Measurements from ENCODE around the gene TNP2.

Gene TNP2

DNA sequence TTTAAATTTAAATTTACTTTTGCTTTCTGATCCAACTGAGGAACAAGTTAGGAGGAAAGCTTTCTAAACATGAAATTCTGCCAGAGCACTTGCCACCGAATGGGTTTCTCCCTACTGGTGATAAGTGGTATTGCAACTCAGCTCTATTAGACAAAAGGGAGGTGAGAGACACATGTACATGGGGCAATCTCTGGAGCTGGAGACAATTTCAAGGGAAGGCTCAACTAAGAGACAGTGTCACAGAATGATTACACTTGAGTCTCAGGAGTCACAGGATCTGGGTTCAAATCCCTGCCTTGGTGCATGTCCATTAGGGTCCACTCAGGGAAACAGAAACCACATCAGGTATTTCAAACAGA is 50.5 kb downstream of the TNP2 start:
- no peak for DNase-seq (ENCODE audit: low read depth)
